ENCODE measurements around the gene BPIFB2. TPM values are rescaled to one million over a fixed set of nuclear protein-coding genes. Genes with fewer than 3 reads are reported as not detected.

Gene BPIFB2
- total RNA-seq, 1 experiment from 2014 or later = not detected

GRCh38 chr20:33034115-33034514 lies 26.6 kb downstream of the BPIFB2 start:
- DNase-seq (ENCODE audit: low read depth, low spot score) (no peak), ATAC-seq (no peak)
- peaks cover 6% of the 10 kb centered on the region; the same call in 1 of the 2 replicates for H3K27me3 ChIP-seq (ENCODE audit: control insufficient read depth, insufficient read depth, low read length)
- no peak overlapping the region for H3K27ac ChIP-seq (ENCODE audit: low read length)
- TF ChIP-seq POLR2AphosphoS5 (IDR thresholded peaks at IDR 0.05; ENCODE audit: low read depth, low read length) (no peak), TCF7L2 (IDR thresholded peaks at IDR 0.05; ENCODE audit: low read depth, low read length) (no peak), CTCF (IDR thresholded peaks at IDR 0.05) (no peak), REST (IDR thresholded peaks at IDR 0.05; ENCODE audit: insufficient read depth in 1 of 2, low read depth in 2 of 2, low read length in 1 of 2) (no peak), SIN3A (IDR thresholded peaks at IDR 0.05; ENCODE audit: borderline replicate concordance, insufficient read depth, low read depth, low read length) (no peak)
- intact Hi-C loops (cut with micrococcal nuclease; ENCODE audit: unreplicated experiment) = no loop called here
- no peaks in the 10 kb centered on the region for H3K36me3 ChIP-seq (ENCODE audit: control insufficient read depth, insufficient read depth, low read length)
- H3K9me3 ChIP-seq (ENCODE audit: control insufficient read depth, insufficient read depth, low read depth, low read length) = no peaks in the 10 kb centered on the region
- POLR2A ChIA-PET = no interaction called here
- BruUV-seq (replicated peaks) = no TSS peak
- CTCF ChIA-PET = no interaction called here
- in situ Hi-C loops (cut with HindIII; ENCODE audit: low pct_unique_long_range_greater_than_20kb, low sequenced_read_pairs) = no loop called here
- H3K4me3 ChIP-seq (ENCODE audit: low read depth in 2 of 2, low read length in 2 of 2) = no peak overlapping the region
- H3K4me1 ChIP-seq (ENCODE audit: control insufficient read depth, insufficient read depth, low read length) = no peaks in the 10 kb centered on the region

- no peak for ATAC-seq
- intact Hi-C loops (cut with micrococcal nuclease; ENCODE audit: unreplicated experiment) = no loop called here
- DNase-seq (ENCODE audit: low read depth, low spot score) = no peak
- BruUV-seq (replicated peaks) = no TSS peak
- Histone ChIP-seq H3K27ac (ENCODE audit: low read length) (no peak overlapping the region), H3K36me3 (ENCODE audit: control insufficient read depth, insufficient read depth, low read length) (no peaks in the 10 kb centered on the region), H3K4me3 (ENCODE audit: low read depth in 2 of 2, low read length in 2 of 2) (no peak overlapping the region), H3K27me3 (ENCODE audit: control insufficient read depth, insufficient read depth, low read length) (peaks cover 6% of the 10 kb centered on the region; the same call in 1 of the 2 replicates), H3K4me1 (ENCODE audit: control insufficient read depth, insufficient read depth, low read length) (no peaks in the 10 kb centered on the region), H3K9me3 (ENCODE audit: control insufficient read depth, insufficient read depth, low read depth, low read length) (no peaks in the 10 kb centered on the region)
- CTCF ChIA-PET = no interaction called here
- POLR2A ChIA-PET = no interaction called here
- TF ChIP-seq SIN3A (IDR thresholded peaks at IDR 0.05; ENCODE audit: borderline replicate concordance, insufficient read depth, low read depth, low read length) (no peak), REST (IDR thresholded peaks at IDR 0.05; ENCODE audit: insufficient read depth in 1 of 2, low read depth in 2 of 2, low read length in 1 of 2) (no peak)
- in situ Hi-C loops (cut with HindIII; ENCODE audit: low pct_unique_long_range_greater_than_20kb, low sequenced_read_pairs) = no loop called here
Observed at GRCh38 chr20:33034901-33035492, 27.5 kb downstream of the BPIFB2 start.

Data from Panc1 (cell line).